Neural crest cell (in vitro differentiated cells): Measurements from ENCODE around the gene ACSL6. TPM values are rescaled to one million over a fixed set of nuclear protein-coding genes. Genes with fewer than 3 reads are reported as not detected.

Source experiments
- DNase-seq: peaks from one replicate; pipeline ENCODE4 v3.0.0; 2021; ENCODE audit warnings: low read depth, mixed read lengths, low spot score
- H3K27ac Mint-ChIP-seq: one replicate; pipeline ENCODE4 v1.8.0; 2021; ENCODE audit warnings: mild to moderate bottlenecking, mixed read lengths; ENCODE audit not compliant: unreplicated experiment
- H3K27me3 Mint-ChIP-seq: 2 replicates; pipeline ENCODE4 v1.8.0; 2021; ENCODE audit warnings: low read depth, mild to moderate bottlenecking, mixed read lengths
- H3K36me3 Mint-ChIP-seq: 2 replicates; pipeline ENCODE4 v1.8.0; 2021; ENCODE audit warnings: low read depth, mild to moderate bottlenecking, mixed read lengths
- H3K4me1 Mint-ChIP-seq: 2 replicates; pipeline ENCODE4 v1.8.0; 2021; ENCODE audit warnings: mixed read lengths
- H3K4me3 Mint-ChIP-seq: one replicate; pipeline ENCODE4 v1.8.0; 2021; ENCODE audit warnings: mild to moderate bottlenecking, mixed read lengths
- H3K9me3 Mint-ChIP-seq: 2 replicates; pipeline ENCODE4 v1.8.0; 2021; ENCODE audit warnings: mixed read lengths
- CTCF ChIP-seq: fragments of 200-600 bp; sonication (generic); conservative IDR thresholded peaks from 2 replicates; pipeline ENCODE4 v1.5.0; 2021; ENCODE audit warnings: antibody characterized with exemption, mild to moderate bottlenecking
- total RNA-seq: library from RNA; stranded (reverse); gene quantifications from 2 replicates; pipeline ENCODE4 v1.2.1, GENCODE V29; 2021

ACSL6 gene
- total RNA-seq, 1 donor from 2014 or later, result 0.84 TPM

DNA sequence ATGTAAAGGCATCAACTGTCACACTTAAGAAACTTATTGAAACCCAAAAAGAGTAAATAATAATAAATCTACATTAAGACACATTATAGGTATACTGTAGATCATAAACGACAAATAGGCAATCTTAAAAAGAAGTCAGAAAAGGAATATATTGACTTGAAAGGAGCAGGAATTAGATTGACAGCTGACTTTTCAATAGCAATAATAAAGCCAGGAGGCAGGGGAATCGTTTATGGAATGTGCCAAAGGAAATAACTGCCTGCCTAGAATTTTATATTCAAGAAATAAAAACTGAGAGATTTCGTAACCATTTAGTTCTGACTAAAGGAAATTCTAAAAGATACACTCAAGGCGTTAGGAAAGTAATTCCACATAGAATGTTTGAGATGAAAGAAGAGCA is 21.7 kb upstream of the ACSL6 start:
- Mint-ChIP-seq H3K9me3 (no peaks in the 10 kb centered on the region), H3K36me3 (no peaks in the 10 kb centered on the region), H3K27me3 (peaks cover 50% of the 10 kb centered on the region), H3K4me3 (no peak overlapping the region), H3K27ac (no peak overlapping the region), H3K4me1 (no peaks in the 10 kb centered on the region)
- DNase-seq, result no peak
- no peak for TF ChIP-seq CTCF

- no peak for TF ChIP-seq CTCF
- no peaks in the 10 kb centered on the region for H3K9me3 Mint-ChIP-seq
- no peaks in the 10 kb centered on the region for H3K4me1 Mint-ChIP-seq
- H3K27me3 Mint-ChIP-seq, result peaks cover 43% of the 10 kb centered on the region
- no peak for DNase-seq
- no peaks in the 10 kb centered on the region for H3K36me3 Mint-ChIP-seq
- H3K27ac Mint-ChIP-seq, result no peak overlapping the region
- no peak overlapping the region for H3K4me3 Mint-ChIP-seq
Measured at GRCh38 chr5:132032196-132032595, 20.7 kb upstream of the ACSL6 start.

DNA sequence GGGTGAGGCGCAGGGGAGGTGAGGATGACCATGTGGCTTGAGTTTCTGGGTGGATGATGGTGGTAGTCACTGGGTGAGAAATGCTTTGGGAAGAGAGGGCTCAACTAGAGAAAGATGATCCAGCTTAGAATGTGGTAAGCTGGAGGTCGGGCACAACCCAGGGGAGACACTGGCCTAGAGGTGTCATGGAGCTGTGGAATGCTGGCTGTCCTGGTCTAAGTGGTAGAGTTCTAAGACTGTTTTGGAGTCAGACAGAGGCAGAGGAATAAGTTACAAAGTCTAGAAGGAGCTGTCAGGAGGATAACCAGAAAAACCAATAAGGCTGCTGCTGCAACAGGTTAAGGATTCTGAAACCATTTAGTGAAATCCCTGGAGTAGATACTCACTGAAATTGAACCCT is 19.2 kb upstream of the ACSL6 start:
- no peak overlapping the region for H3K4me3 Mint-ChIP-seq
- no peak for TF ChIP-seq CTCF
- H3K27me3 Mint-ChIP-seq, result peaks cover 32% of the 10 kb centered on the region
- no peak for DNase-seq
- no peaks in the 10 kb centered on the region for H3K4me1 Mint-ChIP-seq
- H3K27ac Mint-ChIP-seq, result no peak overlapping the region
- H3K36me3 Mint-ChIP-seq, result no peaks in the 10 kb centered on the region
- no peaks in the 10 kb centered on the region for H3K9me3 Mint-ChIP-seq

DNA sequence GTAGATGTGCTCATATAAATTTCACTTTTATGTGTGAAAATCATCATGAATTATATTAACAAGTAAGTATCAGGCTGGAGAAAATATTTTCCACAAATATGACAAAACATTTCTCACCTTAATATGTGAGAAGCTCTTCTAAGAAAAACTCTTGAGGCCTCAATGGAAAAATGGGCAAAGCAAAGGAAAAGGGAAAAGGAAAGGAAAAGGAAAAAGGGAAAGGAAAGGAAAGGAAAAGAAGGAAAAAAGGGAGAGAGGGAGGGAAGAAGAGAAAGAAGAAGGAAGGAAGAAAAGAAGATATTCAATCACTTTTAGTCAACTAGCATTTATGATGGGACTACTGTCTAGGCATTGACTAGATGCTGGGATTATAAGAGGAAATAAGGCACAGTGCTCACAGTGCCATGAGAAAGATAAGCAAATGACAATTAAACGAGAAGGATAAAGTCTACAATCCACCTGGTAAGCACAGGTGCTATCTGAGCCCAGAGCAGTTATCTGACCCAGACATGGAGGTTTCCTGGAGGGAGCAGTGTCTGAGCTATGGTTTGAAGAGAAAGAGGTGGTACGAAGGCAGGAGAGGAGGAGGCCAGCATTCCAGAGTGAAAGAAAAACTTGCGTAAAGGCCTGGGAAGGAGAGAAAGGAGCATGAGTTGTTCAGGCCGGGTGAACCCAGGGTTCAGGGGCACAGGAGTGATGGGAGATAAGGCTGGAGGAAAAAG is 18.3 kb upstream of the ACSL6 start:
- TF ChIP-seq CTCF, result no peak
- H3K4me1 Mint-ChIP-seq, result no peaks in the 10 kb centered on the region
- H3K27ac Mint-ChIP-seq, result no peak overlapping the region
- no peak for DNase-seq
- no peaks in the 10 kb centered on the region for H3K9me3 Mint-ChIP-seq
- no peaks in the 10 kb centered on the region for H3K36me3 Mint-ChIP-seq
- no peak overlapping the region for H3K4me3 Mint-ChIP-seq
- H3K27me3 Mint-ChIP-seq, result peaks cover 27% of the 10 kb centered on the region

GRCh38 chr5:132027027-132027426 is 15.6 kb upstream of the ACSL6 start:
- no peak for DNase-seq
- Mint-ChIP-seq H3K4me3 (no peak overlapping the region), H3K4me1 (no peaks in the 10 kb centered on the region), H3K36me3 (no peaks in the 10 kb centered on the region), H3K9me3 (no peaks in the 10 kb centered on the region), H3K27me3 (peaks cover 20% of the 10 kb centered on the region), H3K27ac (no peak overlapping the region)
- no peak for TF ChIP-seq CTCF
